GM12875 (cell line): ENCODE measurements around the gene DDX39B.

Experiments
- H3K4me3 ChIP-seq: one replicate; pipeline ENCODE4 v1.5.1; 2011; ENCODE audit warnings: low read depth, low read length, control low read depth
- CTCF ChIP-seq: IDR thresholded peaks from 2 replicates; pipeline ENCODE4 v1.5.1; 2011; ENCODE audit warnings: low read depth, mild to moderate bottlenecking, control low read depth, inconsistent platforms, low read length, moderate library complexity, borderline replicate concordance; ENCODE audit not compliant: insufficient read depth

The DDX39B gene

GRCh38 chr6:31579119-31579505, 37.3 kb upstream of the DDX39B start:
- TF ChIP-seq CTCF: no peak
- no peak overlapping the region for H3K4me3 ChIP-seq

- H3K4me3 ChIP-seq: peak overlapping the region; percentile 31
- TF ChIP-seq CTCF: no peak
Measured at GRCh38 chr6:31578184-31579118, 36.6 kb upstream of the DDX39B start.

GRCh38 chr6:31577579-31577966, 35.8 kb upstream of the DDX39B start:
- no peak for TF ChIP-seq CTCF
- peak overlapping the region; percentile 64 for H3K4me3 ChIP-seq

GRCh38 chr6:31576897-31577578, 35.2 kb upstream of the DDX39B start:
- no peak for TF ChIP-seq CTCF
- peak overlapping the region; percentile 64 for H3K4me3 ChIP-seq

GRCh38 chr6:31575952-31576685, 34.3 kb upstream of the DDX39B start:
- TF ChIP-seq CTCF: no peak
- peak overlapping the region; percentile 64 for H3K4me3 ChIP-seq

- peak within 1 kb of the TSS; percentile 64 for H3K4me3 ChIP-seq
- no peak for TF ChIP-seq CTCF
Measured at GRCh38 chr6:31575335-31575901, 33.6 kb upstream of the DDX39B start, which contains the start of gene TNF. TNF (plus strand) TSS chr6:31575565; CDS start chr6:31575742, 177 bp downstream.
